LNCaP clone FGC (cell line): ENCODE measurements around the gene DNAJC5G.
A peak's percentile ranks its signal among the peaks of the same experiment; 100 is the strongest.

ENCODE experiments used
- DNase-seq: peaks from one replicate; pipeline ENCODE4 v3.0.0-alpha.2; 2011; ENCODE audit warnings: low read depth
- H3K4me3 ChIP-seq: 2 replicates; pipeline ENCODE4 v1.5.1; 2011; ENCODE audit warnings: mild to moderate bottlenecking, low read depth, low read length, control low read depth
- CTCF ChIP-seq: IDR thresholded peaks from 2 replicates; pipeline ENCODE4 v1.5.1; 2012; ENCODE audit warnings: mild to moderate bottlenecking; ENCODE audit not compliant: control insufficient read depth, insufficient read depth; ENCODE audit errors: extremely low read depth

Gene DNAJC5G

GRCh38 chr2:27303093-27304025, 28.1 kb downstream of the DNAJC5G start:
- TF ChIP-seq CTCF: peak; percentile 75
- DNase-seq: peak; percentile 33
- H3K4me3 ChIP-seq: no peak overlapping the region

GRCh38 chr2:27304488-27305240, 29.4 kb downstream of the DNAJC5G start:
- H3K4me3 ChIP-seq: no peak overlapping the region
- no peak for DNase-seq
- TF ChIP-seq CTCF: no peak

GRCh38 chr2:27305516-27305915, 30.3 kb downstream of the DNAJC5G start:
- no peak for DNase-seq
- no peak for TF ChIP-seq CTCF

GRCh38 chr2:27306136-27306535, 30.9 kb downstream of the DNAJC5G start:
- H3K4me3 ChIP-seq: no peak overlapping the region
- no peak for TF ChIP-seq CTCF
- no peak for DNase-seq

More at GRCh38 chr2:27305516-27305915, 30.3 kb downstream of the DNAJC5G start:
- no peak overlapping the region for H3K4me3 ChIP-seq

- no peak overlapping the region for H3K4me3 ChIP-seq
- no peak for TF ChIP-seq CTCF
- DNase-seq: no peak
Measured at GRCh38 chr2:27306573-27307286, 31.5 kb downstream of the DNAJC5G start.

GRCh38 chr2:27307287-27307544, 32.0 kb downstream of the DNAJC5G start:
- H3K4me3 ChIP-seq: no peak overlapping the region
- TF ChIP-seq CTCF: no peak
- no peak for DNase-seq
